ENCODE results near the gene PHACTR3.

GRCh38 chr20:59693587-59693986 is 89.2 kb downstream of the PHACTR3 start:
- TF ChIP-seq CTCF (IDR thresholded peaks at IDR 0.05) (no peak), EP300 (IDR thresholded peaks at IDR 0.05) (no peak), POLR2A (IDR thresholded peaks at IDR 0.05; ENCODE audit: low read length) (no peak), RFX5 (IDR thresholded peaks at IDR 0.05) (no peak), USF2 (IDR thresholded peaks at IDR 0.05) (no peak), RAD21 (conservative IDR thresholded peaks at IDR 0.05 in 1 of 2, IDR thresholded peaks at IDR 0.05 in 1 of 2) (no peak), JUN (IDR thresholded peaks at IDR 0.05) (no peak), PBX3 (IDR thresholded peaks at IDR 0.05) (no peak), CHD2 (IDR thresholded peaks at IDR 0.05; ENCODE audit: low read length, partially characterized antibody) (no peak)

Data from A549 (cell line).